HG03575 (cell line): Measurements from ENCODE around the gene MAML2.
"Not testable (repeated sequence)": the region's sequence is repeated elsewhere in the genome, so short reads cannot be mapped to it uniquely, and the experiment has no call there.

ENCODE experiments used
- ATAC-seq: cut with Tn5 transposase; IDR thresholded peaks from one replicate; pipeline ENCODE4 v1.9.1; 2021; ENCODE audit not compliant: unreplicated experiment, insufficient number of reproducible peaks, low FRiP score; ENCODE audit errors: extremely low read depth

The MAML2 gene

GRCh38 chr11:96180937-96181336 is 162.1 kb downstream of the MAML2 start:
- ATAC-seq, result not testable (repeated sequence)

GRCh38 chr11:96180341-96180740 is 162.7 kb downstream of the MAML2 start:
- no peak for ATAC-seq

- ATAC-seq, result no peak
These were observed 163.1 kb downstream of the MAML2 start for GRCh38 chr11:96179905-96180304.

GRCh38 chr11:96178887-96179279 is 164.1 kb downstream of the MAML2 start:
- ATAC-seq, result no peak

DNA sequence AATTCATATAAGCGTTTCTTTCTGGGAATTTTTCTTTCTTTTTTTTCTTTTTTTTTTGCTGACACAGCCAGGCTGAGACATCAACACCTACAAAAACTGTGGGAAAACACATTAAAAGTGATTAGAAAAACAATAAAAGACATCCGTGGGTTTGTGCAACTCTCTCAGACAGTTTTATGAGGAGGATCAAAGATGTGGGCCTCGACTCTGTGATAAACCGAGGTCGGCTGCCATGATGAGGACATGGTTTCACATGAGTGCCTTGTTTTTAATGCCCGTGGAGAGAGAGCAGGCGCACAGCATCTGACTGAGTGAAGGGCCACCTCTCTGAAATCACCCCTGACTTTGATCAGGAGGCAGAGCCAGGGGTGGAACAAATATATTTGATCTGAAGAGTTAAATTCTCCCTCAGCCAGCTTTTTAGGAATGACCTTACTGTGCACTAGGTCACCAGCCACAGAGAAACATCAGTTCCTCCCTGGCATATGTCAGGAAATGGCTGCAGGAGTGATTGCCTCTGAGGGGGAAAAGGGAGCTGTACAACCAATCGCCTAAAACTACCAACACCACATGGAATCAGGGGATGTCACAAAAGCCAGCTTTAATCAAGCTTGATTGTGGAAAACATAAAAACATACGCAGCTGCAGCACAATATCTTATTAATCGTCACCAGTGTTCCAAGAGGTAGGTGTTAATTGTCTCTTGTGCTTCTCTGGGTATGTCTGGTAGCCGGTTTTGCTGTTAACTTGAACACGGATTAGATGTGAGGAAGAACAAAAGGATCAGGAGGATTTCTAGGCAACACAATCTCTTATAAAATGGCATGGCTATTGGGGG is 164.7 kb downstream of the MAML2 start:
- no peak for ATAC-seq

DNA sequence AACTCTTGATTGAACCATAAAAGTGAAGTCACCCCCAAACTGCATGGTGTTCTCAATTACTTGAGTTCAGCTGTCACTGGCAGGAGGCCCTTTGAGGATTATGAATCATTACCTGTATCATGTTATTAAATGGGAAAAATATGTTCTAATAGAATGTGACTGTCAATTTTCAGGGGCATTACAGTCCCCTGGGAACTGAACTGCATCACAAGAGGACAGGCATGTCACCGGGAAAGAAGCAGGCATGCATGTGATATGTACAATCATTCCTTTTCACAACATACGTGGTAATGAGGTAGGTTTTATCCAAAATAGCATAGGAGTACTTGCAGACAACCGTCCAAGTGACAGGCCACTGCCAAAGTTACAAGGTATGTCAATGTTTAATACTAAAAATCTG is 165.8 kb downstream of the MAML2 start:
- no peak for ATAC-seq

GRCh38 chr11:96173906-96174305 is 169.1 kb downstream of the MAML2 start:
- no peak for ATAC-seq

- no peak for ATAC-seq
These were observed 169.6 kb downstream of the MAML2 start for GRCh38 chr11:96173422-96173821.

DNA sequence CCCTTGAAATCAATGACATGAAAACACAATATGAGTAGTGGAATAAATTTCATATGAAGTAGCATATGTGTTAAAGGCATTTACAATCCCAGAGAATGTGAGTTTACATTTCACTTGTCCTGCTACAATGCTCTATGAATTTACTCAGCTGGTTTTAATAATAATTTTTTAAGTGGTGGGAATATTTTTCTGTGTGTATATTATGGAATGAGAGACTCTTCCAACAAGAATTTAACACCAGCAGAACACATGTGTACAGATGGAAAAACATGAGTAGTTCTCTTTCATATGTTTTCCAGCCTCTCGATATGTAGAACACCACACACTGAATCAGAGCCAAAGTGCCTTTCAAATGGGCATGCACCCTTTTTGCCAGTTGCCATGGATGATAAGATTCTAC is 170.4 kb downstream of the MAML2 start:
- no peak for ATAC-seq

GRCh38 chr11:96169250-96169649 is 173.7 kb downstream of the MAML2 start:
- no peak for ATAC-seq

DNA sequence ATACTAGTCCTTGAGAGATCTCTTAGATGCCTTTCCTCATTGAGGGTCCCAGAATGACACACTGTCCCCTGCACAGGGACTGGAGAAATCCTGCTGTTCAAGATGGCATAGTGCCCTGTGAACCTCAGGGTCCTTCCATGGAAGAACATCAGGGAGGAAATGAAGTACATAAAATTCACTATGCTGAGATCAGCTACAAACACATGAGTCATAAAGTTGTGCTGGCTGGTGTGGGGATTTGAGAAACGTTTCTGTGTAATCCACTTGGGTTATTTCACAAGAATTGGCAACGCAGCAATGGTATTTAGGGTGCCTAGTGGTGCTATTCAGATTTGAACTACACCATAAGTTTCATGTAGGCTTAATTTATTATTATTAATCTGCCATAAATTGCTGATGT is 174.4 kb downstream of the MAML2 start:
- no peak for ATAC-seq

- no peak for ATAC-seq
These were observed 175.2 kb downstream of the MAML2 start for GRCh38 chr11:96167787-96168186.

DNA sequence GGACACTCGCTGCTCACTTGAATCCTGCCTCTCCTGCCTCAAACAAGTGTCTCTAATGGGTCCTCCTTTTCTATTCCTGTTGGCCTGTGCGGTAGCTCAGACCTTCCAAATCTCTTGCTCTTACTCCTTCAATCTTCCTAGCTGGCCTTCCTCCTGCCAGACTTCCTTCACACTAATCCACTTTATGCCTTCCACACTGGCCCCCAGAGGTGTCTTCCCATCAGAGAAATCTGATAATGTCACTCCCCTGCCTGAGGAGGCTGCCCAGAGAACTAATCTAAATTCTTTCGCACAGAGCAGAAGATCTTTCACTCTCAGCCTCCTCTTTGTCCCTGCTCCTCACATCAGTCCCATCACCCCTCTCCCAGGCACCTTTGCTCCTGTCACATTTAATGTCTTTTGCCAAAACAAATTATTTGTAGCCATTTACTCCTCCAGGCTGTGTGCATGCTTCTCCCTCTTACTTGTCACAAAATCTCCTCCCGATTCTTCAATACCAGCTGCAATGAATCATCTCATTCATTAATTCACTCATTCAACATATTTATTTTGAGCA is 175.7 kb downstream of the MAML2 start:
- no peak for ATAC-seq

GRCh38 chr11:96162816-96163499 is 180.0 kb downstream of the MAML2 start:
- no peak for ATAC-seq

GRCh38 chr11:96161307-96162089 is 181.5 kb downstream of the MAML2 start:
- ATAC-seq, result no peak

DNA sequence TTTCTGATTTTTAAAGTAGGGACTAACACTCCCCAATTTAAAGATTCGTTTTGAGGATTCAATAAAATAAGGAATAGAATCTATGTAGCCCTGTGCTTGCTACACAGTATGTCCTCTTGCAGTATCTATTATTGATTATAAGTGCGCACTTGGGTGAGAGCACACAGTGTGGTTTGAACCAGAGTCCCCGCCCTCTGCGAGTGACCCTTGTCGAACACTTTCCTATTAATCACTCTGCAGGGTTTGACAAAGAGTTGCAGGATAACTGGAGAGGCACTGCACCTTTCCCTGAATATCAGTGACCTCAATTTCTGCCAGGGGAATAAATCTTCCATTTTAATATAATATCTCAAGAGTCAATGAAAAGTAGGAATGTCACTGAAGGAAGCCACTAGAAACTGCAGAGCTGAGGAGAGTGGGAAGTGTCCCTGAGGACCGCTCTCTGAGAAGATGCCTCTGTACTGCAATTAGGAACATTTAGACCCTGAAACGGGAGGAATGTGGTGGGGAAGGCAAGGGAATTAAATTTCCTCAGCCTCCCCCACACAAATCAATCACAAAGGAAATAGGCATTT is 182.2 kb downstream of the MAML2 start:
- ATAC-seq, result no peak

- no peak for ATAC-seq
These were observed 183.0 kb downstream of the MAML2 start for GRCh38 chr11:96159968-96160367.

DNA sequence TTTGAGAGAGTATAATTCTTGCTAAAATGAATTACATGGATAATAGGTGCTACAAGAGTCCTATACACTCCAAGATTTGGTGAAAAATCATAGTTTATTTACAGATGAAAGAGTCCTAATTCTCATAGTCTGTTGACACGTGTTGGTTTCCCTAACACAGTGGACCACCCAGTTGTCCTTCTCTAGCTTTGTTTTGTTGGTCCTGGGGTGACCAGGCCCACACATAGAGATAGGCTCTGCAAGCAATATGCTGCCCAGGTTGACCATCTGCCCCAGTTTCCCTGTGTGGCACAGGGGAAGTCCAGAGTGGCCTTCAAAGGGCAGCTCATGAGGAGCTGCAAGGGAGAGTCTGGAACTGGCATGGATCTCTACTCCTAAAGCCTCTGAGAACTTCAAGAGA is 184.9 kb downstream of the MAML2 start:
- no peak for ATAC-seq

- ATAC-seq, result no peak
These were observed 185.5 kb downstream of the MAML2 start for GRCh38 chr11:96157517-96157873.
